Left lung (tissue), 10 donors: ENCODE data around the gene TMEM121B. TPM values are rescaled to one million over a fixed set of nuclear protein-coding genes. Genes with fewer than 3 reads are reported as not detected.

ENCODE experiments used
- ATAC-seq: fragments of 200-7000 bp; cut with Tn5 transposase; one replicate; pipeline ENCODE4 v1.9.1; 2020; ENCODE audit warnings: moderate library complexity
- DNase-seq, 4 donors: peaks; one replicate each; pipeline ENCODE4 v3.0.0-alpha.2; 2013 to 2020
- H3K27ac ChIP-seq, 2 donors: fragments of 200-600 bp; sonication (generic) in 1 of 2; one replicate each; pipeline versions ENCODE4 v1.5.0 to v1.8.0; 2020 to 2021
- H3K27me3 ChIP-seq, 2 donors: fragments of 200-600 bp; sonication (generic) in 1 of 2; one replicate each; pipeline versions ENCODE4 v1.5.0 to v1.8.0; 2020 to 2021
- H3K36me3 ChIP-seq, 2 donors: fragments of 200-600 bp; sonication (generic) in 1 of 2; one replicate each; pipeline versions ENCODE4 v1.5.0 to v1.8.0; 2020 to 2021
- H3K4me1 ChIP-seq, 2 donors: fragments of 200-600 bp; one replicate each; pipeline ENCODE4 v1.8.0; 2021
- H3K4me3 ChIP-seq, 2 donors: fragments of 200-600 bp; sonication (generic) in 1 of 2; one replicate each; pipeline versions ENCODE4 v1.5.0 to v1.8.0; 2020 to 2021; ENCODE audit warnings: mild to moderate bottlenecking in 1 of 2
- H3K9me3 ChIP-seq, 2 donors: fragments of 200-600 bp; sonication (generic) in 1 of 2; one replicate each; pipeline versions ENCODE4 v1.5.0 to v1.8.0; 2020 to 2021
- intact Hi-C, 2 donors: fragments of 100-400 bp; cut with DNase I; formaldehyde crosslinking; loops; one replicate each; pipeline versions ENCODE4 v1.11.2 to v1.14.2; 2022
- polyA plus RNA-seq, 6 donors: library from polyadenylated mRNA; unstranded; fragments of 120-200 nt; gene quantifications; one replicate each; pipeline ENCODE4 v1.2.1, GENCODE V29; 2013; ENCODE audit not compliant: insufficient read length in 6 of 6
- total RNA-seq, 2 donors: library from RNA; stranded (reverse); fragmentation: NEBNext Ultra II Directional; extraction: Animal tissue kit (Norgen Biotek cat#: 25700); gene quantifications; one replicate each; pipeline ENCODE4 v1.2.1, GENCODE V29; 2021
- TF ChIP-seq, protein P1 (sequence below), 2 donors: fragments of 200-600 bp; sonication (generic) in 1 of 2; IDR thresholded peaks; one replicate each; pipeline versions ENCODE4 v1.5.0 to v1.8.0; 2021; ENCODE audit warnings: antibody characterized with exemption in 2 of 2
- donor health status: DM: no; HTN: yes; CAD: no.
- donor health status: DM: no; HTN: no; CAD: no.

Gene TMEM121B
- total and polyA plus RNA-seq, 8 donors = 0.41 to 1.4 (median 0.94) TPM

DNA sequence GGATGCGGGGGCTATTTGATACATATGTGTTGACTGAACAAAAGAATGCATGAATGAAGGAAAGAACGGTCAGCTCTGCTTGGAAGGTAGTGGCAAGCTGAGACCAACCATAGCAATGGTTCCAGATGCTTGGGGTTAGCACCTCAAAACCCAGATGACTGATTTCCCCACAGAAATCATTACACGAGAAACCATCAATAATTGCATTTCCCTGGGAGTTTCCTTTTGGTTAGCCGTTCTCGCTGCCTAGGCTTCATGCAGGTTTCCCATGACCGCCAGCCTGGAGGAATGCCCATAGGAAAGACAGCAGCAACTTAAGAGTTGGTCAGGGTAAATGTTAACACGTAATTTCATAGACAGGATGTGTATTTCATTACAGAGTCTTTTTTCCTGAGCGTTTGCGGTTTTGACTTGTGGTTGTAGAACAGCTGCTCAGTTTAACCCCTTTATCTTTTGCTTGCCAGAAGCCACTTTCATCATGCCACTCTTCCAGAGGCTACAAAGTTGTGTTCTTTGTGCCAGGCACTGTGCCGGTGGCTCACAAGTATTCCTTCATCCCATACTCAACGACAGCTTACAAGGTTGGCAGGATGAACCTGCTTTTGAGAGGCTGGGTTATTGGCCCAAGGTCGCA lies 33.5 kb downstream of the TMEM121B start:
- no peak for DNase-seq
- TF ChIP-seq, protein P1, sequence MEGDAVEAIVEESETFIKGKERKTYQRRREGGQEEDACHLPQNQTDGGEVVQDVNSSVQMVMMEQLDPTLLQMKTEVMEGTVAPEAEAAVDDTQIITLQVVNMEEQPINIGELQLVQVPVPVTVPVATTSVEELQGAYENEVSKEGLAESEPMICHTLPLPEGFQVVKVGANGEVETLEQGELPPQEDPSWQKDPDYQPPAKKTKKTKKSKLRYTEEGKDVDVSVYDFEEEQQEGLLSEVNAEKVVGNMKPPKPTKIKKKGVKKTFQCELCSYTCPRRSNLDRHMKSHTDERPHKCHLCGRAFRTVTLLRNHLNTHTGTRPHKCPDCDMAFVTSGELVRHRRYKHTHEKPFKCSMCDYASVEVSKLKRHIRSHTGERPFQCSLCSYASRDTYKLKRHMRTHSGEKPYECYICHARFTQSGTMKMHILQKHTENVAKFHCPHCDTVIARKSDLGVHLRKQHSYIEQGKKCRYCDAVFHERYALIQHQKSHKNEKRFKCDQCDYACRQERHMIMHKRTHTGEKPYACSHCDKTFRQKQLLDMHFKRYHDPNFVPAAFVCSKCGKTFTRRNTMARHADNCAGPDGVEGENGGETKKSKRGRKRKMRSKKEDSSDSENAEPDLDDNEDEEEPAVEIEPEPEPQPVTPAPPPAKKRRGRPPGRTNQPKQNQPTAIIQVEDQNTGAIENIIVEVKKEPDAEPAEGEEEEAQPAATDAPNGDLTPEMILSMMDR (IDR thresholded peaks at IDR 0.05) = no peak
- H3K4me3 ChIP-seq = peak overlapping the region in 1 of 2 donors; percentile 93
- H3K27me3 ChIP-seq = no peaks in the 10 kb centered on the region
- no peaks in the 10 kb centered on the region for H3K36me3 ChIP-seq
- H3K27ac ChIP-seq = peak overlapping the region in 1 of 2 donors; percentile 100
- H3K4me1 ChIP-seq = peaks cover 0 to 81% of the 10 kb centered on the region in 2 donors
- no peaks in the 10 kb centered on the region for H3K9me3 ChIP-seq
- no peak for ATAC-seq
- intact Hi-C loops = no loop called here

DNA sequence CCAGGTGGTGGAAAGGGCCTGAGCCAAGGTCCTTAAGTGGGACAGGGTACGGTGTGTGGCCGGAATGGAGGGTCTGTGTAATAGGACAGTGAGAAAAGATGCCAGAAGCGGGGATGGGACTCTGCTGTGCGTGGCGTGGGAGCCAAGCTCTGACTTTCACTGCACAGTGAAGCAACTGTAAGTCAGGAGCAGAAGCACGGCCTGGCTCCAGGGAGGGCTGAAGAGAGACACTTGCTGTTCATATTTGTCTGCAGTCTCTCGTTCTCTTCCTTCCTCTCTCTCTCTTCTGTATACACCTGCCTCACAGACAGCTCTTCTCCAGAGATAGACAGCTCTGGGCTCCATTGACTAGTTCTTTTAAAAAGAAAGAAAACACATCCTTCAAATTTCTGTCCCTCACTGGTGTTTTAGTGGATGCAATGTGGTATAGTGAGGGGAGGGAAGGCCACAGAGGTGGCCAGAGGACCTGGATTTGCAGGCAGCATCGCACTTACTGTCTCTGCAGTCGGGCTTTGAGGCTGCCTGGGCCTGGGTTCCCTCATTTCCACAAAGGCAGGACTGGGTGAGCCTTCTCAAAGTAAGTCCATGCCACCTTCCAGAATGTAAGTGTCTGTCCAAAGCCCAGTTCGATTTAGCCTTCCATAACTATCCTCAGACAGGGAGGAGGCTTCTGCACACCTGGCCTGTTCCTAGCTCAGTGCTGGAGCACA lies 34.2 kb downstream of the TMEM121B start:
- H3K36me3 ChIP-seq = no peaks in the 10 kb centered on the region
- ATAC-seq = no peak
- intact Hi-C loops = no loop called here
- H3K27me3 ChIP-seq = no peaks in the 10 kb centered on the region
- H3K27ac ChIP-seq = peak overlapping the region; percentile 93 to 100
- TF ChIP-seq, protein P1 (IDR thresholded peaks at IDR 0.05) = no peak
- peak overlapping the region in 1 of 2 donors; percentile 93 for H3K4me3 ChIP-seq
- H3K9me3 ChIP-seq = no peaks in the 10 kb centered on the region
- H3K4me1 ChIP-seq = peaks cover 0 to 74% of the 10 kb centered on the region in 2 donors
- DNase-seq = no peak

DNA sequence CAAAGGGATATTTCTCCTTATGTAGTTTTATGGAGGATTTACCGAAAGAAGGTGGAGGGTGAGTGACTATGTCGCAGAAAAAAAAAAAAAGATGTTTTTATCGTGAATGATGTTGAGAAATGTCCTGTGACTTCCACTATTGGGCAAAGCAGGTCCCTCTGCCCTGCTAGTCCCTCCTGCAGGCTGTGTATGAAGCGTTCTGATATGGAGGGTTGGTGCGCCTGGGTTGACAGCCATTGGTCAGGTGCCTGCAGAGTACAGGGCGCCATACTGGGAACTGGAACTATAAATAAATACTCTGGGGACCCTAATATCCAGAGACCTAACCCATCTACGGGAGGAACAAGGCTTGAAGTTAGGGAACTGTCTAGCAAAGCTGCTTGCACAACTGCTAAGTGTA lies 34.9 kb downstream of the TMEM121B start:
- ATAC-seq (no peak), DNase-seq (no peak)
- H3K4me3 ChIP-seq = peak overlapping the region; percentile 87 to 93
- no peaks in the 10 kb centered on the region for H3K27me3 ChIP-seq
- H3K4me1 ChIP-seq = peaks cover 0 to 67% of the 10 kb centered on the region in 2 donors
- TF ChIP-seq, protein P1 (IDR thresholded peaks at IDR 0.05) = no peak
- intact Hi-C loops = no loop called here
- H3K36me3 ChIP-seq = no peaks in the 10 kb centered on the region
- H3K9me3 ChIP-seq = no peaks in the 10 kb centered on the region
- peak overlapping the region; percentile 93 to 100 for H3K27ac ChIP-seq

DNA sequence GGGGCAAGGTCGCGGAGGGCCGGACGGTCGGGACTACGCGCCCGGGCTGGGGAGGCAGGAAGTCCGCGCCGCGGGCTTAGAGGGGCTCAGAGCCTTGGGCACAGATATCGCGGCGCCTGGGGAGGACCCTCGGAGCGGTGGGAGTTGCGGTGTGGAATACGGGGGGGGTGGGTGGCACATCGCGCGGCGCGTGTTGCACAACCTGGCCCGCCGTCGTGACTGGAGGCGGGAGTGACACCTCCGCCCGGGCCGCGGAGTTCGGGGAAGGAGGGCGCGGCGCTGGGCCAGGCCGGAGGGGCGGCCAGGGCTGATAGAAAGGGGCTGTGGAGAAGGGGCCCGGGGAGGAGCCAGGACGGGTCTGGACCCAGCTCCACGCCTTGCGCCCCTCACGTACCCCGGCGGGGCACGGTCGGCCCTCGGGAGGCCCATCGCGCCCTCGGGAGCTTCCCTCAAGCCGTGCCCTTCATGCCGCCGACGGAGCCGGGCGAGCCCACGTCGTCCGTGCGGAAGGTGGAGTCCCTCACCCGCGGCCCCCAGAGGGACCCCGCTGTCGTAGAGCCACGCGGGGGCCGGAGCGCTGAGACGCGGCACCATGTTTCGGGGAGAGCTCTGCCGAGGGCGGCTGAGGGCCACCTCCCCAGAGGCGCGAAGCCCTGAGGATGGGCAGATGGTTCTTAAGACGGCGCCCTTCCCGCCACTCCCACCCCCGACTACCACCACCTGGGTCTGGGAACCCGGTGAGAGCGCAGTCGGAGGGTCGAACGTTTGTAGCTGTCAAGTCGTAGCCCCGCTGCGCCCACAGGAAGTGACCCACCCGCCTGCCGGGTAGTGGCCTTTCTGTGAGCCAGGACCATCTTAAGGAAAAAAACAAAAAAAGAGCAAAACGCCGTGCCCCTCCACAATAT lies 35.6 kb downstream of the TMEM121B start:
- TF ChIP-seq, protein P1 (IDR thresholded peaks at IDR 0.05) = no peak
- intact Hi-C loops = no loop called here
- Histone ChIP-seq H3K27ac (peak overlapping the region; percentile 93 to 100), H3K4me3 (peak overlapping the region; percentile 87 to 93), H3K4me1 (peaks cover 0 to 60% of the 10 kb centered on the region in 2 donors), H3K36me3 (no peaks in the 10 kb centered on the region), H3K27me3 (no peaks in the 10 kb centered on the region), H3K9me3 (no peaks in the 10 kb centered on the region)
- DNase-seq (peak in 2 of 4 donors; percentile 61 to 93), ATAC-seq (peak; percentile 59)
